Kidney epithelial cell (primary cell): Measurements from ENCODE around the gene PLCB2. TPM values are rescaled to one million over a fixed set of nuclear protein-coding genes. Genes with fewer than 3 reads are reported as not detected.
A peak's percentile ranks its signal among the peaks of the same experiment; 100 is the strongest.

Experiments
- DNase-seq: peaks from one replicate; pipeline ENCODE4 v3.0.0-alpha.2; 2010; ENCODE audit warnings: low read depth
- H3K27me3 ChIP-seq: 2 replicates; pipeline ENCODE4 v1.6.0; 2011; ENCODE audit warnings: low read length; ENCODE audit not compliant: control insufficient read depth, insufficient read depth
- H3K36me3 ChIP-seq: 2 replicates; pipeline ENCODE4 v1.5.1; 2011; ENCODE audit warnings: low read length; ENCODE audit not compliant: control insufficient read depth, insufficient read depth
- H3K4me3 ChIP-seq: 2 replicates; pipeline ENCODE4 v1.5.1; 2011; ENCODE audit warnings: low read depth, mild to moderate bottlenecking, control low read depth, low read length
- total RNA-seq: library from RNA; depleted of rRNA; stranded (reverse); fragments of >200 nt; gene quantifications from 2 replicates; pipeline ENCODE4 v1.2.3, GENCODE V29; 2015
- TF ChIP-seq, protein P1 (sequence below): IDR thresholded peaks from 2 replicates; pipeline ENCODE4 v1.5.1; 2011; ENCODE audit warnings: mild to moderate bottlenecking, moderate library complexity, low read length, control low read depth, inconsistent platforms; ENCODE audit not compliant: insufficient read depth, poor library complexity, severe bottlenecking

Gene PLCB2
- total RNA-seq, 1 donor from 2014 or later: 1.5 TPM

GRCh38 chr15:40342416-40343320 is 34.9 kb upstream of the PLCB2 start:
- TF ChIP-seq, protein P1, sequence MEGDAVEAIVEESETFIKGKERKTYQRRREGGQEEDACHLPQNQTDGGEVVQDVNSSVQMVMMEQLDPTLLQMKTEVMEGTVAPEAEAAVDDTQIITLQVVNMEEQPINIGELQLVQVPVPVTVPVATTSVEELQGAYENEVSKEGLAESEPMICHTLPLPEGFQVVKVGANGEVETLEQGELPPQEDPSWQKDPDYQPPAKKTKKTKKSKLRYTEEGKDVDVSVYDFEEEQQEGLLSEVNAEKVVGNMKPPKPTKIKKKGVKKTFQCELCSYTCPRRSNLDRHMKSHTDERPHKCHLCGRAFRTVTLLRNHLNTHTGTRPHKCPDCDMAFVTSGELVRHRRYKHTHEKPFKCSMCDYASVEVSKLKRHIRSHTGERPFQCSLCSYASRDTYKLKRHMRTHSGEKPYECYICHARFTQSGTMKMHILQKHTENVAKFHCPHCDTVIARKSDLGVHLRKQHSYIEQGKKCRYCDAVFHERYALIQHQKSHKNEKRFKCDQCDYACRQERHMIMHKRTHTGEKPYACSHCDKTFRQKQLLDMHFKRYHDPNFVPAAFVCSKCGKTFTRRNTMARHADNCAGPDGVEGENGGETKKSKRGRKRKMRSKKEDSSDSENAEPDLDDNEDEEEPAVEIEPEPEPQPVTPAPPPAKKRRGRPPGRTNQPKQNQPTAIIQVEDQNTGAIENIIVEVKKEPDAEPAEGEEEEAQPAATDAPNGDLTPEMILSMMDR: no peak
- Histone ChIP-seq H3K4me3 (no peak overlapping the region), H3K27me3 (no peaks in the 10 kb centered on the region), H3K36me3 (no peaks in the 10 kb centered on the region)
- DNase-seq: no peak

DNA sequence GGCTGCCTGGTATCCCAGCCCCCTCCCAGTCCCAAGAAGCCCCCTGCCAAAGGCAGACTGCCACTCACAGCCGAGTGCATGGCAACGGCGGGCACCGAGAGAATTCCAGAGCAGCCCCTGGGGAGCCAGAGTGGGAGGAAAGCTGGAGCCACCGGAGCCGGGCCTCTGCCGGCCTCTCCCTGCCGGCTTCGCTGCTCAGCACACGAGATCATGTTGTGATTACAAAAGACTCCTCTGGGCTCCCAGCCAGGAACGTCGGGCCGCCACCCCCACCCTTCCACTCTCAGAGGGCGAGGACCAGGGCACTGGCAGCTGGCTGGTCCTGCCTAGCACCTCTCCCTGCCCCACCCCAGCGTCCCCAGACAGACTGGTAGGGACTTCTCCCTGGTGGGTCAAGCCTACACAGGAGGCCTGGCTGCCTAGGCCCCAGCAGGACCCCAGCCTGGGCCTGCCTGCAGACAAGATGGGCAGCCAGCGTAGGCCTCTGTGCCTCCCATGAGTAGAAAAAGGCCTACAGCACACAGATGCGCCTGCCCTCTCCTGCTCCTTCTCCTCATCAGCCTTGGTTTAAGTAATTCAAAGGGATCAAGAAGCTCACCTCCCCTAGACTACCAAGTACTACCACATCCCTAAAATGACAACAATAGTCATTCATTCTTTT is 33.1 kb upstream of the PLCB2 start, which contains the start of gene CCDC9B:
Gene CCDC9B (minus strand): TSS at position 200 of the 661 bp plus-strand sequence. CDS start 120 bp downstream, at position 80.
- Histone ChIP-seq H3K36me3 (peaks cover 3% of the 10 kb centered on the region), H3K4me3 (peak within 1 kb of the TSS; percentile 46), H3K27me3 (no peaks in the 10 kb centered on the region)
- peak; percentile 54 for DNase-seq
- TF ChIP-seq, protein P1: no peak

DNA sequence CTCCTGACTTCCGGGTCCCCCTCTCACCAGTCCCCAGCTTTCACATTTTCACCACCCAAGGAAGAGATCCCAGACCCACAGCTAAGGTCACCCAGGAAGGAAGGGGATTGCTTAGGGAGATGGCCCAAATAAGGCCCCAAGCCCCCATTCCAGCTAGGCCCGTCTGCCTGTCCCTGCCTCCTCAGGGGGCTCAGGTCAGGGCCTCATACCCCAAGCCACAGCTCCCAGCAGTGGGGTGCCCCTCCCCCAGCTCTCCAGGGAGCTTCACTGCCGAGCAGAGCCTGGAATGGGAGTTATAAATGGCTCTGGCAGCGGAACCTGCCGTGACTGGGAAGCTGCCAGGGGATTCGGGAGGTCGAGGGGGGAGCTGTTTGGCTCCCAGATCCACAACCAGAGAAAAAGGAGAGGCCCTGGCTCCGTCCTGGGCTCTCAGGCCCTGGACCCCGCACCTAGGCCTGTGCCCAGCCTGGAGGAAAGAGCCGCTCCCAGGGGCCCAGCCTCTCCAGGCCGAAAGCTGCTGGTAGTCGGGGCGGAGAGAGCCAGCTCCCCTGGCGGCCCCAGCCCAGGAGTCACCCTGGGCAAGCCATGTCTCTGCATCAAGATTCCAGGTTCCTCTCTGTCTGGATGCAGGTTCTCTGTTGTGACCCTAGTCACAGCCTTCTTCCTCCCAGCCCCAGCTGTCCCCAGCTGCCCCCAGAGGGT is 32.5 kb upstream of the PLCB2 start:
- TF ChIP-seq, protein P1: no peak
- DNase-seq: no peak
- peaks cover 3% of the 10 kb centered on the region for H3K36me3 ChIP-seq
- H3K27me3 ChIP-seq: no peaks in the 10 kb centered on the region
- peak overlapping the region; percentile 46 for H3K4me3 ChIP-seq

GRCh38 chr15:40339621-40339945 is 31.8 kb upstream of the PLCB2 start:
- Histone ChIP-seq H3K4me3 (peak overlapping the region; percentile 46), H3K36me3 (peaks cover 3% of the 10 kb centered on the region), H3K27me3 (no peaks in the 10 kb centered on the region)
- TF ChIP-seq, protein P1: peak; percentile 33
- DNase-seq: no peak

GRCh38 chr15:40338921-40339620 is 31.3 kb upstream of the PLCB2 start:
- H3K4me3 ChIP-seq: peak overlapping the region; percentile 46
- H3K36me3 ChIP-seq: peaks cover 3% of the 10 kb centered on the region
- H3K27me3 ChIP-seq: no peaks in the 10 kb centered on the region
- peak; percentile 82 for DNase-seq
- TF ChIP-seq, protein P1: no peak
